ENCODE results near the gene DIO2. TPM values are rescaled to one million over a fixed set of nuclear protein-coding genes. Genes with fewer than 3 reads are reported as not detected.

Gene DIO2
- total and polyA plus RNA-seq, 2 of the 8 experiments (the other 6 are each of a cell fraction or from before 2014, with no cell fraction given) = 0.03 to 0.65 TPM

GRCh38 chr14:80223696-80224465 is 12.6 kb upstream of the DIO2 start (continued):
- no peak for TF ChIP-seq TAF1 (IDR thresholded peaks at IDR 0.05; ENCODE audit: low read depth, low read length)
- no peak for TF ChIP-seq TAF7 (optimal IDR thresholded peaks at IDR 0.05; ENCODE audit: borderline replicate concordance, low read depth, low read length)
- no peak for TF ChIP-seq ATF3 (IDR thresholded peaks at IDR 0.05; ENCODE audit: insufficient read depth, low read depth, low read length)
- no peak for TF ChIP-seq KDM5A (IDR thresholded peaks at IDR 0.05; ENCODE audit: low read length)
